NCI-H526 (cell line): ENCODE results near the gene PLXND1.
A peak's percentile ranks its signal among the peaks of the same experiment; 100 is the strongest.

Experiments used
- DNase-seq, 2 experiments: peaks; one replicate each; lab custom pipeline; 2025; lab: John Stamatoyannopoulos, UW

Gene PLXND1

DNA sequence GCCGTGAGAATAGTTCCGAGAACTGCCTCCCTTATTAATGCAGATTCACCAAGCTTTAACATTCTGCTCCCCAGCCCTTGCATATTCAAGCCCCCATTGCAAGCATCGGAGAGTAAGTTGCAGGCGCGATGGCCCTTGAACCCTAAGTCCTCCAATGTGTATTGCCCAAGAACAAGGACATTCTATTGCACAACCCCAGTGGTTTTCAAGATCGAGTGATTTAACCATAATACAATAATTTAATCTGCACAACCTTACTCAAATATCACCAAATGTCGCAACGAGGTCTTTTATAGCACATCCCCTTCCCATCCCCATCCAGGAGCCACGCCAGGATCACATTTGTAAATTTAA, 21.7 kb upstream of the PLXND1 start:
- DNase-seq: no peak

DNA sequence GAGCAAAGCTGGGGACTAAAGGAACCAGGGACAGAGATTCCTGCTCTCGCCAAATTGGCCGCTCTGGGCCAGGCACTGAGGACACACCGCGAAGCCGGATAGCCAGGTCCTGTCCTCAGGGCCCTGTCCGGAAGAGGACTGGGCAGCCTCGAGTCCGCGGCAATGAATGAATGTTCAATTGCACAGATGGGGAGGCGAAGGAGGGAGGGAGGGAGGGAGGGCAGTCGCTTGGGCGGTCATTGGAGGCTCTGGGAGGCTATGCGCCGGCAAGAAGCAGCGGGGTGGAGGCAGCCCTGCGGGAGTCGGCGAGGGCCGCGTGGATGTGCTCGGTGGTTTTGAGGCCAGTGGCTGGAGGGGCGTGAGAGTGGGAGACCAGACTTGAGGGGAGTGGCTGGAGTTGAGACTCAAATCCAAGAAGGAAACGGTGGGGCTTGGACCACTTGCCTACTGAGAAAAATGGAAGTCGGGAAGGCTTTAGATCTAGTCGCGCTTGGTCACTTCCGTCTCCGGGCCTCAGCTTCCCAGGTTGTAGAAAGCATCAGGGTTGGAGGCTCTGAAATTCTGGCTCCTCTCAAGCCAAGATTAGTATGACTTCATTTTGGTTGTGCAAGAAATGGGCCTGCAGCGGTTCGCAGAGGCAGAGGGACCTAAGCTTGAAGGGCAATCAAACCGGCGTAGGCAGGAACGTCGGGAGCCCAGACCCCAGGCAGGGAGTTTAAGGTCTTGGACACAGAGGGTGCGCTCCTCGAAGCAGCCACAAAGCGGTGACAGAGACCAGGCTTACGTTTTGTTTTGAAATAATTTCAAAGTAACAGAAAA, 21.1 kb upstream of the PLXND1 start:
- peak; percentile 42 to 82 for DNase-seq

DNA sequence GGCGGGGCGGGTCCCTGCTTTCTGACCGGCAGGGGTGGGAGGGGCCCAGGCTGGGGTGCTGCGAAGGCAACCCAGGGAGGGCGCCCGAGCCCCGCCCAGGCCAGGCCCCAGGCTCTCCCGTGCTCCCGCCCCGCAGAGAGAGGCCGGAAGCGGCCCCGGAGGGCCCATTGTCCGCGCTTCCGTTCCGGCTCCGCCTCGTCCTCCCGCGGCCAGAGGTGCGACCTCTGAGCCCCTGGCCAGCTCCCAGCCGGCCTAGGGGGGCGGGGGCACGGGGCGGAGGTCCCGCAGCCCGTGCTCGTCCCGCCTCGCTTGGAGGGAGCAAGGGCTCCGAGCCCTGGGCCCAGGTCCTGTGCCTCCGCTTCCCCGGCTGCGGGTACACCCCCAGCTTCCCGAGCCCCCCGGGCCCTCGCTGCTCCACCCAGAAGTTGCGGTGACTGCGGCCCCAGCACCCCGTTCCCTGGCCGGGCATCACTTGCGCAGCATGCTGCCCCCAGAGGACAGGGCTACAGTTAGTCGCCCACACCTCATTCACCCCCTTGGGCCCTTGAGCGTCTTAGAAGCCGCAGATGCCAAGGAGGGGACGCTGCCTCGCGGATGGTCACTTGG, 20.4 kb upstream of the PLXND1 start:
- no peak for DNase-seq

DNA sequence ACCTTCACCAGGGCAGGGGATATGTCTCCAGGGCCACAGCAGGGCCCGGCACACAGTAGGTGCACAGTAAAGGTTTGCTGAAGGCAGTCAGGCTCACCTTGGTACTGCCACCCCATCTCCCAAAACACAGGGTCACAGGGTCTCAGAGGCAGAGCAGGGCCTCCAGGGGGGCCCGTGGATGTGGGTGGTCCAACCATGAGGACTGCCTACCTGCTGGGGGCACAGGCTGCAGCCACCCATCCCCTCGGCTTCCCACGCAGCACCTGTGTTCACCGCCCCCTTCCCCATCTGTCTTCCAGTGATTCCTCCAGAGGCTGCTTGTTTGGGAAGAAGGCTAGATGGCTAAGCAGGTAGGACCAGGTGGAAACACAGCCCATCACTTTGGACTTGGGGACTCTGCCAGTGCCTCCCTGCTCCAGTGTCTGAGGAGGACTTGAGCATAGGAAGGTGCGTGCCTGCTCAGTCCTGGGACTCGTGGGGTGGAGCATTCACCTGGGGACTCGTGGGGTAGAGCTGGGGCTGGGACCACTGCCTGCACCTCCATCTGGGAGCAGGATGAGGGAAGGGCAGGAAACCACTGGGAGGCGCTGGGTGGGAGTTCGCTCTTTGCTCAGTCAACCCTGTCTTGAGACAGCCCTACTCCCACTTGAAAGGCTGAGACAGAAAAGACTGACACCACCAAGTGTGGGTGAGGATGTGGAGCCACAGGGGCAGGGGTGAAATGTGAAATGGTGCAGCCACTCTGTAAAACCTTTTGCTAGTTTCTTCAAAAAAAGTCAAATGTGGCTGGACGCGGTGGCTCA, 18.8 kb upstream of the PLXND1 start:
- no peak for DNase-seq

DNA sequence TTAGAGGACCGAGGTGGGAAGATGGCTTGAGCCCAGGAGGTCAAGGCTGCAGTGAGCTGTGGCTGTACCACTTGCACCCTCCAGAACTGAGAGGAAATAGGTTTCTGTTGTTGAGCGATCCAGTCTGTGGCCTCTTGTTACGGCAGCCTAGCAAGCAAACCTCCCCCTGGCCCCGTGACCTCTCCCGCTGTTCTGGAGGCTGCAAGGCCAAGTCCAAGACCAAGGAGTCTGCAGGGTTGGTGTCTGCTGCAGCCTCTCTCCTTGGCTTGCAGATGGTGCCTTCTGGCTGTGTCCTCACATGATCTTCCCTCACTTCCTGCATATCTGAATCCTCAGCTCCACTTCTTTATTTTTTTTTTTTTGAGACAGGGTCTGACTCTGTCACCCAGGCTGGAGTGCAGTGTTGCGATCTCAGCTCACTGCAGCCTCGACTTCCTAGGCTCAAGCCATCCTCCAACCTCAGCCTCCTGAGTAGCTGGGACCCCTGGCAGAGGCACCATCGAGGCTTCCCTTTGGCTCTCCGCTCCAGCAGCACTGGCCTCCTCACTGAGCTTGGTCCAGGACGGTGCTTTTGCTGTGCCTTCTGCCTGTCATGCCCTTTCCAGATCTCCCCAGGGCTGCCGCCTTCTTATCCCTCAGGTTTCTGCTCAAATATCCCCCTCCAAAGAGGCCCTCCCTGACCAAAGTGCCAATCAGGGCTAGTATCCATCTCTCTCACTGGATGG, 18.0 kb upstream of the PLXND1 start:
- no peak for DNase-seq

DNA sequence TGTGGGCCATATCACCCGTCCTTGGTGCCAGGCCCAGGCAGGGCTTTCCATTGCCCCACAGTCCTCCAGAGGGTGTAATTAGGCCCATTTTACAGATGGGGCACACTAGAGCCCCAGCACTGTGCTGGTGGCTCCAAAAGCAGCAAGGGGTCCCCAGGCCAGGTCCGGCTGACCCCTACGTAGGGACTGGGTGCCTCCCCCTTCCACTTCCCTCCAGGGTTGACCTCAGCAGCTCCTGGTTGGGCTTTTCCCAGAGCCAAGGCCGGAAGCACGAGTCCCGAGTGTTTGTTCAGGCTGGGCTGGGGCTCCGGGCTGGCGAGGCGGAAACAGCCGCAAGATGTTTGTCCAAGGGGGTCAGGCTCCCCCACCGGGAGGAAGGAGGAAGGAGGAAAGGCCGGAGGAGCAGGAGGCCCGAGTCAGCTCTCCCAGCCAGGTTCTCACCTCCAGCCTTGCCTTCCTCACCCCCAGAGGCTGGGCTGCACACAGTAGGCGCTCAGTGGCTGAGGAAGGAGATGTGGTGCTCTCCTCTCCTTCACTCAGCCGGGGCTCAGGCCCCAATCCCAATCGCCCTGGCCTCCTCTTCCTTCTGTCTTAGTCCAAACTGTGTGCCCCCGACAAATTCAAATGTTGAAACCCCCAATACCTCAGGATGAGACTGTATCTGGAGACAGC, 17.1 kb upstream of the PLXND1 start:
- no peak for DNase-seq

DNA sequence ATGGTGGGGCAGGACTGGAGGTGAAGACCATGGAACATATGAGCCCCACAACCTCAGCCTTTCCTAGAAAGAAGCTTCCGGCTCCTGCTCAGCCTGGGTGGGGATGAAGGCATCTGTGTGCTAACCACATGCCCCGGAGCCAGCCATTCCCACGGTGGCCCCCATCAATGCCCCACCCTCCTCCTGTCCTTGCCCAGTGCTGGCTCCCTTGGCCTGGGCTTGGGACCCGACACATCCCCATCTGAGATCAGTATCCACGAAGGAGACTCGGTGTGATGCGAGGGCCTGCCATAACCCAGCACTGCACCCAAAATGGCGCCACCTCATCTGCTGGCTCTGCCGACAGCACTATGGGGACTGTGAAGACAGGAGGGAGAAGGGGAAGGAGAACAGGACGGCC, 16.5 kb upstream of the PLXND1 start:
- no peak for DNase-seq

DNA sequence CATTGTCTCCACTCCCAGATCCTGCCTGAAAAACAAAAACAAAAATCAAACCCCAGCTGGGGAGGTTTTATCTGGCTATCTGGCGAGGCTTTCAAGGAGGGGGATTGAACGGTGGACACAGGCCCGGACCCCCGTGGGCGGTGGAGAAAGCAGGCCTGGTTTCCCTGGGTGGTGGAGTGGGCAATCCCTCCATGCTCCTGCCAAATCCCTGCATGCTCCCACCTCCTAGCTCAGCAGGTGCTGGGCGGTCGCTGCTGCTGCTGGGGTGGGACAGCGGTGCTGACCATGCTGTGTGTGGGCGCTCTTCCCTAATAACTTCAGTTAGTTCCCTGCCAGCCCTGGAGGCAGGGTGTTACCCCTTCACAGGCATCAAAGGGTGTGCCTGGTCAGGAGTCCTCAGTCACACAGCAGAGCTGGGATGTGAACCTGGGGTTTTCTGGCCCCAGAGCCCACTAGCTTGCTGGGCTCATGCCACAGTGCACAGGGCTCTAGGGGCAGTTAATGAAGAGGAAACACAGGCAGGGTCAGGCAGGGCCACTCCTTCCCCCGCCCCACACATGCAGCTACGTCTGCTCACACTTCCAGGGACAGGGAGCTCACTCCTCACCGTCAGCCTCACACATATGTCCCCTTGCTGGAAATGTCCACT, 15.9 kb upstream of the PLXND1 start:
- no peak for DNase-seq

DNA sequence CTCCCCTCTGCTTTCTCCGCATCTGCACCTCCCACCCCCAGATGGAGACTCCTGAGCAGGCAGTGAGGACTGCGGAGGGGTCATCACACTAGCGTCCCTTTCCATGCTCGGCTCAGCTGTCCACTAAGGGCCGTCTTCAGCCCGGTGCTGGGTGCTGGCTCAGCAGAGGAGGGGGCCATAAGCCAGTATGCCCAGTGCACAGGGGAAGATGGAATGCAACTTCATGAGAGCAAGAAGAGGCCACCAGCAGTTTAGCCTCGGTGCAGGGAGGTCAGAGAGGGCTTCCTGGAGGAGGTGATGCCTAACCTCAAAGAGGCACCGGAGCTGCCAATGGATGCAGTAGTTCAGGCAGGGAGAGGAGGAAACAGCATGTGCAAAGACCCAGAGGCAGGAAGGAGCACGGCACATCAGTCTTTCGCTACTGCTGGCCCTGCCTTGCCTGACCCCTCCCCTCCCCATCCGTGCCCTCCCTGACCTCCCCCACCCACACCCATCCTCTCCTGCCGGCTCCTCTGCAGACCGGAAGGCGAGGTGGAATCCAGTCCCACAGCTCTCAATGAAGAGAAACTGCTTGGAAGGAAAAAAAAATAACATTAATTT, 15.2 kb upstream of the PLXND1 start:
- DNase-seq: no peak

DNA sequence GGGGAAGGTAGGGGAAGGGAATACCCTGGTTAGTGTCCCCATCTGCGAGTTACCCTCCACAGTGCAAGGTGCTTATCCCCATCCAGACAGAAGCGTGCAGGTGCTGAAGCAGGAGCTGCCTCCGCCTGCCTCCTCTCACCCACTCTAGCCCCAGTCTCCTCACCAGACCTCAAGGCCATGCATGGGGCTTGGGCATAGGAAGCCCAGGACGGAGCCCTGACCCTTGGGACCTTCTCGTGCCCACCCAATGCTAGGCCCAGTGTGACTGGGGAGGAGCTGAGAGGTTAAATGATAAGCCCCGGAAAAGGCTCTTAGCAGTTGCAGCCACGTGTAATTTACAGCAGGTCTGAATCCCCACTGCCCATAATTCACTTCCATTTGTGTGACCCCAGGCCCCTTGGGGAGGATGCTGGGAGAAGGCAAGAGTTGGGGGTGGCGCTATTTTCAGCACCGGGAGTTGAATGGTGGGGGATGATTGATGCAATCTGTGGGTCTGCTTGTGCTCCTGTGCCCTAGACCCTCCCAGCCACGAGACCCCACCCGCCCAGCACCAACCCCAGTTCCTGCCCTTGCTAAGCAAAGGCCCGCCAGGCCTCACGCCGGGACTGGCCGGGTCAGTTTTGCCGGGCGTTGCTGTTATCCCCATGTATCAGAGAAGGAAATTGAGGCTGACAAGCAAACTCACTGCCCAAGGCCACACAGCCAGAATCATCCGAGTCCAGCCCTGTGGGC, 14.5 kb upstream of the PLXND1 start:
- no peak for DNase-seq

DNA sequence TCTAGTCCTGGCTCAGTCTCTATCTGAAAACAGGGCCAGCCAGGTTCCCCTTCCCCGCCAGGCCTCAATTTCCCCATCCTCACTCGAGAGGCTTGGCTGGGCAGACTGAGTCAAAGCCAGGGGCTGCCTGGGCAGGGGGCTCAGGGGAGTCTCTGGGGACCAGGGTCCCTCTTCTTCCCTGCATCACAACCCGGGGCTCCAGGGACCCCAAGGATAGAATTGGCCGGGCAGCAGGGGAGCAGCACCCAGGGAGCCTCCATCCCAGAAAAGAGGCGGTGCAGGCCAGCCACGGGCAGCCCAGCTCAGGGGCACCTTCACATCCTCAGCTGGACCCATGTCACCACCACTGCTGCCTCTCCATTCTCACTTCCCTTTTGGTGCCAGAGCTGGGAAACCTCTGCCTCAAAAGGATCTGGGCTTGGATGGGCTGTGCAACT, 13.3 kb upstream of the PLXND1 start:
- DNase-seq: no peak

DNA sequence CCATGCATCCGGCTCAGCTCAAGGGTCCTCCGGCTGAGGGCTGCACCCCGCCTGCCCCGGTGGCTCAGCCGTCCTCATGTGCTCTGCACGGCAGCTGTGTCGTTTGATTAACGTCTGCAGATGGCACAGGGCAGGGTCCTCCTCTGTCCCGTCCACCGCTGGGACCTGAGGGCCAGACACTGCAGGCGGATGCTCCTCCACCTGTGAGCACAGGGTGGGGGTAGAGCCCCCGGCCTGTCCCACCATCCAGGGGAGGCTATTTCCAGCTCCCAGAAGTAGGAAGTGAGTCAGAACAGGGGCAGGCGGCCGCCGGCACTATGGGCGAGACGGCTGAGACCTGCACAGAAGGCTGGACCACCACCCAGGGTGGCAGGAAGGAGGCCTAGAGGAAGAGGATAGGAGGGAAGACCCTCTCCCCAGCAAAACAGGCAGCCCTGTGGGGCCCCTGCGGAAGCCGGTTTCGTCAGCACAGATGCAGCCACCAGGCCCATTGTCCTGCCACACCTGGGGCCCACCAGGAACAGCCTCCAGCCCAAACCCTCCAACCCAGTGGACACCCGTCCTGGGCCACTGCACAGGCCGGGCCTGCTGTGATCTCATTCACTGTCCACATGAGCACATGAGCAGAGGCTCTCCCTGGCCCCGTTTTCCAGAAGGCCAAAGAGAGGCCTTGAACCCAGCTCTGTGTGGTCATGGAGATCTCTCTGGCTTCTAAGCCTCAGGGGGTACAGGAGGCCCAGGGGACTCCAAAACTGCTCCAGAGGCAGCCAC, 12.6 kb upstream of the PLXND1 start:
- DNase-seq: no peak

DNA sequence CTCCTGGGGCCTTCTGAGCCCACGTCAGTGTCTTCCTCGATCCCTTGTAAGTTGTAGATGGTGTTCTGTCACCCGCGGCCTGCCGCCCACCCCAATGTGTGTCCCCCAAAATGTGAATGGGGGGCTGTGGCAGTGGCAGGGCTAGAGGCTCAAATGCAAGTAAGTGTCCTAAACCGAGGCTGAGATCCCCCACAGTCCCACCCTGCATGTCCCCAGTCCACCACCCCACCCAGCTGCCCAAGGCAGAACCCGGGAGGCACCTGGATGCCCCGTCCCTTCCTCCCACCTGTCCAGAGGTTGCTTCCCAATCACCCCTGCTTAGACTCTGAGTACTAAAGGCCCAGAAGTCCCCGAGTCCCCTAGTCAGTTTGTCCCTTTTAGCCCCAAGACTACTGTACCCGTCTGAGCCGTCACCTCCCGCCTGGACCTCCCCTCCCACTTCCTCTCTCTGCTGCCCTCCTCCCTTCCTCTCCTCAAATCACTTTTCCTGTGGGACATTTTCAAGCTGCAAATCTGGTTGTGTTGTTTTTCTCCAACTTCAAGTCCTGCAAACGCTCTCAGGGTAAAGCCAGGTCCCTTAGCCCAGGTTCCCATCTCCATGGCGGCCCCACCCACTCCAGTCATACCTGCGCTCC, 11.8 kb upstream of the PLXND1 start:
- DNase-seq: no peak

DNA sequence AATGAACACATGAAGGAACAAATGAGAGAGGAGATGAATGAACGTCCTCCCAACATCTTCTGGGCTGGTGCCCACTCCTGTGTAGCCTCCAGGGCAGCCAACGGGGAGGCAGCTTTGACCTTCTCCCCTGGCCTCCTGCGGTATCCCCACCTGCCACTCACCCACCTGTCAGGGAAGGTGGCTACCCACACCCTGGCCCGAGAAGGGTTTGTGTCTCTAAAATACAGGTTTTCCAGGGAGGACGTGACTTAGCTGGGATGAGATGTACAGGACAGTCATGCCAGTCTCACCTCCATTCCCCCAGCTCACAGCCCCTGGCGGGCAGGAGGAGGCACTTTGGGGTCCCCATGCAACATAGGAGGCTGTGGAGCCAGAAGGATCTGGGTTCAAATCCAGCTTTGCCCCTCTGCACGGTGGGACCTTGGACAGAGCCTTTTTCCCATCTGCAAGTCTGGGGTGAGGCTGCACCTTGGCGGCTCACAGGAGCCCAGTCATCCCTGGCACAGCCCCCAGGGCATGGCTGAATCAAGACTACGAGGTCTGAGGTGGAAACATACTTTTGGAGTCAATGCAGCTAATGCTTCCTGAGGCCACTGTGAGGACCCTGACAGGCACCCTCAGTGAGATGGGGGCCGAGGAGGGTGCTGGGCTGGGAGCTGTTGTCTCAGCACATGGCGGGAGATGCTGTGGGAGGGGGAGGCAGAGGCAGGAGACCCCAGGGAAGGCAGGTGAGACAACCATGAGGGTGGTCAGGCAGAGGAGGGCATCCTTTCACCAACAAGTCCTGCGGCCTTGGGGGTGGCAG, 11.1 kb upstream of the PLXND1 start:
- DNase-seq: no peak

DNA sequence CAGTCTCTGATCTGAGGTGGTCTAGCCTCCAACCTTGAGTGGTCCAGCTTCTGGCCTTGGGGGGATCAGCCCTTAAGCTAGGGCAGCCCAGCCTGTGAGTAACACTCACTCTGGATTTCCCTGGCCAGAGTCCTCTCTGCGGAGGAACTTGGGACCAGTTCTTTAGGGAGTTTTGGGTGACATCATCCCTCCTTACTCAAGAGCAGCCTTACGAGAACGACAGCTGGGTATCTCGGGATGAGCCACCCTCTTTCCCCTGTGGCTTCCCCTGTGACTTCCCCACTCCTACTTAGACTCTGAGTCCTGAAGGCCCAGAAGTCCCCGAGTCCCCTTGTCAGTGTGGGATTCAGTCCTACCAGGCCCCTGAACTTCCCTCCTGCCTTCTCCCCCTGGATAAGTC, 10.2 kb upstream of the PLXND1 start:
- no peak for DNase-seq

DNA sequence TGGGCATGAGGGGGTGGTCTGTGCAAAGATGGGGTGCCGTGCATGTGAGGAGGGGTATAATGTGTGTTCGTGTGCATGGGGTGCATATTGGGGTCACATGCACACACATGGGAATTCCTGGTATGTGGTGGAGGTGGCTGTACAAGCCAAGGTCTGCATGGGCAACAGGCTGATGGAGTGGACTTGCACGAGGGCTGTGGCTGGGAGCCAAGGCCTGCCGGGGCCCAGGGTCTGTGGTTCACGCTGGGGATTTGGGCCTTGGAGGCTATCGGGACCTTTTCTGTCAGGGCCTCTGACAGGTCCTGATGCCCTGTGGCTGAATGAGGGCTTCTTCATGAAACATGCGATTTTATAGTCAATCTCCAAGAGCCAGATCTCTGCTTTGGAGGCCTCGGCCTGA, 9.8 kb upstream of the PLXND1 start:
- DNase-seq: no peak

DNA sequence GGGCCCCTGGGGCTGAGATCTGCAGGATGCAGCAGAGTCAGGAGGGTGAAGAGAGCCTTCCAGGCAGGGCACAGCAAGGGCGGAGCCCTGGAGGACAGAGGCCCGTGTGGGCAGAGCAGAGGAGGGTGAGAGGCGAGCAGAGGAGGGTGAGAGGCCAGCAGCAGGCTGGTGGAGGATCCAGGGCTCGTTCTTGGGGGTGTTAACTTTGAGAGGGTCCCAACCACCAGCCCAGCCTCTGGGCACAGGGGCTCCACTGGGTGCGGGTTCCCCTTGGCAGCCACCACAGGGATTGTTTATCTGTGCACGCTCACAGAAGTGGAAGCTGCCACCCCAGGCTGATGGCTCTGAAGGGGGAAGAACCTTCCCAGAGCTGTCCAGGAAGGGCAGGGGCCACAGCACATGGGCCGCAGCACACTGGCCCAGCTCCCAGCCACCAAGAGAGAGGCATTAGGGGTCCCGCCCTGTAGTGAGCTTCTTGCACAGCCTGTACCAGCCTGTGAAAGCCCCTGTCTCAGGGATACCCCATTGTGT, 9.3 kb upstream of the PLXND1 start:
- DNase-seq: no peak

DNA sequence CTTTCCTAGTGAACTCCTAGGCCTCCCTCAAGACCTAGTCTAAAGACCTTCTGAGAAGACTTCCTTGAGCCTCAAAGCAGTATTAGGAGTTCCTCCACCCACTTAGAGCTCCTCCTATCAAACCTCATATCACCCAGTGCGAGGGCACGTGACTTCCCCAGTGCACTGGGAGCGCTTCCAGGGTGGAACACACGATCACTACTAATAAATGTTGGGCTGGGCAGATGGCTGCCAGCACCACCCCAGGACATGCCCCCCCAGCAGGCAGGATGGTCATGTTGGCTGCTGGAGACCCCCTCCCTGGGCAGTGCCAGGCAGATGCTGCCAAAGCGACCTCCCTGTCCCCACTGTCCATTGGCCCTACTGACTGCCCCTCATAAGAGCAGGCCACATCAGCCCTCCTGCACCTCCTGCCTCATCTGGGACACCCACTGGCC, 8.5 kb upstream of the PLXND1 start:
- no peak for DNase-seq
